ENCODE measurements around the gene DPEP3.
"Not testable (repeated sequence)": the region's sequence is repeated elsewhere in the genome, so short reads cannot be mapped to it uniquely, and the experiment has no call there.

Gene DPEP3

DNA sequence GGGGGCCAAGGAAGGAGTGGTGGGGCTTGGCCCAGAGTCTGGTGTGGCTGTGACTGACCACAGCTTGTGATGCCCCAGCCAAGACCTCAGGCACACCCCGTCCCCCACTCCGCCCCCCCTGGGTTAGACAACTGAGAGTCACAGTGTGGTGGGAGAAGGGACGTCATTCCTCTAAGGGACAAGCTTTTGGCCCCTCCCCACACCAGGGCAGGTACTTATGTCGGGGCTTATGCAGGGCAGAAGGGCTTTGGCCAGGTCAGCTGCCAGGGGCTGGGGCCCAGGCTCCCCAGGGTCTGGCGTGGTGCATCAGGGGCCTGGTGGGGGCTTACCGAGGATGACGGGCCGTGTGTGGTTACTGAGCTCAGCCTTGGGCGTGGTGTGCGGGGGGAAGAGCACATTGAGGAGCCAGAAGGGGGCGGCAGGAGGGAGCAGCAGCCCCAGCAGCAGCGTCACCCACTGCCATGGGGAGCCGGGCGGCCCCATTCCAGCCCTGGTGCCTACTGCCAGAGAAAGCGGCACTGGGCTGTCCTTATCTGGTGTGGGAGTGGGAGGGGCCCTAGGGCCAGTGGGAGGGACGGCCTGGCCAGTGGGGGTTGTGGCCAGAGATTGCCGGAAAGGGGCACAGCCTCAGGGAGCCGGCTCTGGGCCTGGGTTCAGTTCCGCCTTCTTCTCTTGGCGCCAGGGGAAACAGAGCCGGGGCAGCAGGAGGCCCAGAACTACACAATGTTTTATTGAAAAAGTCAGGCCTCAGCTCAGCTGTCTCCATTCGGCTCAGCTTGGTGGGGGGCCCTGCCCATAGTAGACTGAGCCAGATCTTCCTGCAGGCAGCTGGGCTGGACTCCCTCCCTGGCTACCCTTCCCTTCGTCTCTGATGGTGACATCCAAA is 36.4 kb downstream of the DPEP3 start, which contains the start of gene LCAT:
Gene LCAT, minus strand, starts transcription at position 502 of the 886 bp plus-strand sequence. Its CDS starts 19 bp downstream, at position 483.
- no peak for DNase-seq

- DNase-seq = no peak
These were observed 37.1 kb downstream of the DPEP3 start for GRCh38 chr16:67943256-67943618.

DNA sequence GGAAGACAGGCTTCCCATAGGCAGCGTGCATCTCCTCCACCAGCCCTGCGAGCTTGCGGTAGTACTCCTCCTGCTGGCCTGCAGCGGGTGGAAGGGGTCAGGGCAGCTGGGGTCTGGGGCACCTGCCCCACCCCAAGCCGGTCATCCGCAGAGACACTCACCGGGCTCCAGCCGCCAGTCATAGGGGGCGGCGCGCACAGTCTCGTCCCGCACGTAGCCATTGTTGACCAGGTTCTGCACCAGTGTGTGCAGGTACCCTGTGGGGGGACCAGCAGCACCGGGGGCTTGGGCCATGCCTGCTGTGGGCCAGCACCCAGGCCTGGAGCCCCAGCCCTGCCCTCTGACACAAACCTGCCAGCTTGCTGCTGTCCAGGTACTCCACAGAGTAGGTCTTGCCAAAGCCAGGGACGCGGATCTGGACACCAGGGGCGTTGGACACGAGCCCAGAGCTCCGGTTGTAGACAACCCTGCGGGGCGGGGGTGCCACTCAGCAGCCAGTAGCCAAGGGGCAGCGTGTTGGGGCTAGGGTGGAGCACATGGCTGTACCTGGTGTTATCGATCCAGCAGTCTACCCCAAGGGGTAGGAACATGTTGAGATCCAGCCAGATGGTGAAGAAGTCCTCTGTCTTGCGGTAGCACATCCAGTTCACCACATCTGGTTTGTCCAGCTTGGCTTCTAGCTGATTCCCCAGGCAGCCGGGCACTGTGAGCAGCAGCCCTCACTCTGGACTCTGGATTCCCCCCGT is 37.6 kb downstream of the DPEP3 start:
- DNase-seq = no peak

DNA sequence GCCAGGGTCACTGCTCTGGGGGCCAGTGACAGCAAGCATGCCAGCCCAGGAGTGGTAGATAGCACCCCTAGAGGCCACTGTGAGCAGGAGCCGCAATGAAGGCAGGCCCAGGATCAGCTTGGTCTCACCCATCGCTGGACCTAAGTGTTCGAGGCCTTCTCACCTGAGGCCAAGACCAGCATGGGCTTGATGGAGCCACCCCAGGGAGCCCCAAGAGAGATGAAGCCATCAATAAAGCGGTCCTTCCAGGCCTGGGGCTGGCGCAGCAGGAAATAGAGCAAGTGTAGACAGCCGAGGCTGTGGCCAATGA is 38.1 kb downstream of the DPEP3 start:
- peak; percentile 83 for DNase-seq

DNA sequence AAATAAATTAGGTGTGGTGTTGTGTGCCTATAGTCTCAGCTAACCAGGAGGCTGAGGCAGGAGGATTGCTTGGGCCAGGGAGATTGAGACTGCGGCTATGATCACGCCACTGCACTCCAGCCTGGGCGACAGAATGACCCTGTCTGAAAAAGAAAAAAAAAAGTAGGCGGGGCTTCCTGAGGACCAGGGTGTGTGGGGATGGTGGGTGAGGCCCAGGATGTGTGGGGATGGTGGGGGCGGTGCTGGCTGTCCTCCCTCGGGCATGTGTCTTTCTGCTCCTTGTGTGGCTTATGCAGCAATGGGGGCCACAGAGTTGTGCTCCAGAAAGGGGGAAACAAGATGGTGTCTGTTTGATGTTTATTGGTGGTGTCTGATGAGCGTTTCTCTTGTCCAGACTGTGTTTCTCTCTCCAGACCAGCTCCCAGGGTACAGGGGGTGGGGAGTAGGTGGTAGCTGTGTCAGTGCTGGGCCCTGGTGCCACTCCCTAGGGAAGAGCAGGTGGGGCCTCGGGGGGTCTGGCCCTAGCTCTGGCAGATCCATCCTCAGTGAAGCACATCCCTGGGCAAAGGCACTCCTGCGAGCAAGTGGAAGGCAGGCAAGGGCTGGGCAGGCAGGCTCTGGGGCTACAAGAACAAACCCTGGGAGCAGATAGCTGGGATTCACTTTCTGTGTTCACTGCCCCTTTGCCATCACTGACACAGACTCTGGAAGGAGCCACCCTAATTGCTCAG is 38.7 kb downstream of the DPEP3 start:
- no peak for DNase-seq

DNA sequence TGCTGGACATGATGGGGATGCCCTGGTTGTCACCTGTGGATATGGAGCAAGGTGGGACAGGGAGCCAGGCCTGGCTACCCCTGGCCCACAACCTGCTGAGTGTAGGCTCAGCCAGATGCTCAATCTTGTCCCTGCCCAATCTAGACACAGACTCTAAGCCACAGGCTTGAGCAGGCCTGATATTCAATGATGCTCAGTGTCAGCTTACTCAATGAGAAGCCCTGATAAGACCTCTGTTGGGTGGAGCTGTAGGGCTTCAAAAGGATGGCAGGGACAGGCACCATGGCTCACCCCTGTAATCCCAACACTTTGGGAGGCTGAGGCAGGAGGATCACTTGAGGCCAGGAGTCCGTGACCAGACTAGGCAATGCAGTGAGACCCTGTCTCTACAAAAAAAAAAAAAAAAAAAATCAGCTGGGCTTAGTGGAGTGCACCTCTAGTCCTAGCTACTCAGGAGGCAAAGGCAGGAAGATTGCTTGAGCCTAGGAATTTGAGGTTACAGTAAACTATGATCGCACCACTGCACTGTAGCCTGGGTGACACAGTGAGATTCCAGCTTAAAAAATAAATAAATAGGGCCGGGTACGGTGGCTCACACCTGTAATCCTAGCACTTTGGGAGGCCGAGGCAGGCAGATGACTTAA is 39.7 kb downstream of the DPEP3 start:
- DNase-seq = no peak

DNA sequence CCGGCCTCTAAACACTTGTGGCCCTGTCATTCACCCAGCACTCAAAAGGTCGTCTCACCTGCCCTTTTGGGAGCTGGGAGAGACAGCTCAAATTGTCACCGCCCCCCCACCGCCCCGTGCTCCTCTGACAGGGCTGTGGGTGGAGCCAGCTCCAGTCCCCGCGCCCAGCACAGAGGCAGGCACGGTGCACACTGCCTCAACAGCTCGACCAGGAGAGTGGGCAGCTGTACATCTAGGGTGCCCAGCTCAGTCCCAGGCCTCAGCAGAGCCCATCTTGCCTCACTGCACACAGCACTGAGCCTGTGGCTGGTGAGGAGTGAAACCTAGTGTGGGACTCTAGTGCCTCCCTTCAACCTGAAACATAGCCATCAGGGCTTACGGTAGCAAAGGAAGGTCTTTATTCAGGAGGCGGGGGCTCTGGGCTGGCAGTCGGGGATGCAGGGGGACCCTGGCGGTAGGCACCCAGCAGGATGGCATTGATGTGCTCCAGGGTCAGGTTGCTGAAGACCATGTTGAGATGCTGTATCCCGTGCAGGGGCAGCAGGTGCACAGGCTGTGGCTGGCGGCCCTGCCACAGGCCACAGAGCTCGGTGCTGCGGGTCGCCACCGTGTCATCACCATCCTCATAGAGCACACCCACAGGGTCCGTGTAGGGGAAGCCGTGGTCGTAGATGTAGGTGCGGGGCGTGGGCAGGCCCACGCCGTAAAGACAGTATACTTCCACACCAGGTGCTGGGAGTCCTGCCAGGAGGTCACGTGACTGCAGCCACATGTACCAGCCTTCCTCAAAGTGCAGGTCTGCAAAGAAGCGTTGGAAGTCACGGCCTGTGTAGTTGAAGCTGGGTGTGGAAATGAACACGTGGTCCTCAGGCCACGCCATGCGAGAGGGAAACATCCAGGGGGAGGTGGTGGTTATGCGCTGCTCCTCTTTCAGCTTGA is 40.5 kb downstream of the DPEP3 start:
- no peak for DNase-seq

DNA sequence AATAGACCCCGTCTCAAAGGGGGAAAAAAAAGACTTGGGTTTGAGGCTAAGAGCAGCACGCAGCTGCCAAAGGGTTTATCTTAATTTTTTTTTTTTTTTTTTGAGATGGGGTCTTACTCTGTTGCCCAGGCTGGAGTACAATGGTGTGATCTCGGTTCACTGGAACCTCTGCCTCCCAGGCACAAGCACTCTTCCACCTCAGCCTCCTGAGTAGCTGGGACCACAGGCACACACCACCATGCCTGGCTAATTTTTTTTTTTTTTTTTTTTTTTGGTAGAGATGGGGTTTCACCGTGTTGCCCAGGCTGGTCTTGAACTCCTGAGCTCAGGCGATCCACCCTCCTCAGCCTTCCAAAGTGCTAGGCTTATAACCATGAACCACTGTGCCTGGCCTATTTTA is 42.6 kb downstream of the DPEP3 start:
- not testable (repeated sequence) for DNase-seq

DNA sequence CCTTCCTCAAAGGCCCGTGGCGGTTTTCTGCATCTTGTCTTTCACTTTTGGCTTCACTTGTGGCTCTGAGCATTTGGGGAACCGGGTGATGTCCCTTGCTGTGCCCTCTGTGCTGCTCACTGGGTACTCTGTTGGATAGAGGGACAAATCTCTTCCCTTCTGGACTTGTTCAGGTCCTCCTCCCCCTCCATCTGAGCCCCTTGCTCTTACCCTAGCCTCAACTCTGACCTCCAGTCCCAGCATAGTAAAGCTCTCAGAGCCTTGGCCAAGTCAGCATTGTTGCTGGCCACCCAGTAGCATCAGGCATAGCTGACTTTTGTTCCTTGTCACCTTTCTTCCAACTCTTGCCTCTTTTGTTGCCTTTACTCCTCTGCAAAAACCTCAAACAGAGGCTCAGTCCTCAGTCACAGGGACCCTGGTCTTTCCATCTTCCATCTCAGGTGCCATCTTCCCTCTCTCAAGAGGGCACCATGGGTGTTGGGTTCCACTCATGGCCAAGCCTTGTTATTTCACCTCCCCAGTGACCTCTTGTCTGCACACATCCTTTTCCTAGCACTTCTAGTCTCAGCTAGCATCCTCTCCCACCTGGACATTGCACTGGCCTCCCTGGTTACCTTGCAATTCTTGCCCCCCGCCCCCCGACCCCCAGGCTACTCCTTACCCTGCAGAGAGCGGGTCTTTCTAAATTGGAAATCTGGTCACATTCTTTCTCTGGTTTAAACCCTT is 43.3 kb downstream of the DPEP3 start:
- DNase-seq = no peak

GRCh38 chr16:67936124-67936879 is 44.0 kb downstream of the DPEP3 start, which contains the start of gene PSMB10:
Gene PSMB10, minus strand, starts transcription at chr16:67936850. Its CDS starts 101 bp downstream, at chr16:67936749.
- DNase-seq = peak; percentile 74

GRCh38 chr16:67935402-67936123 is 44.7 kb downstream of the DPEP3 start:
- peak; percentile 99 for DNase-seq

GRCh38 chr16:67935101-67935401 is 45.2 kb downstream of the DPEP3 start:
- no peak for DNase-seq

- no peak for DNase-seq
These were observed 45.8 kb downstream of the DPEP3 start for GRCh38 chr16:67934306-67935100.

DNA sequence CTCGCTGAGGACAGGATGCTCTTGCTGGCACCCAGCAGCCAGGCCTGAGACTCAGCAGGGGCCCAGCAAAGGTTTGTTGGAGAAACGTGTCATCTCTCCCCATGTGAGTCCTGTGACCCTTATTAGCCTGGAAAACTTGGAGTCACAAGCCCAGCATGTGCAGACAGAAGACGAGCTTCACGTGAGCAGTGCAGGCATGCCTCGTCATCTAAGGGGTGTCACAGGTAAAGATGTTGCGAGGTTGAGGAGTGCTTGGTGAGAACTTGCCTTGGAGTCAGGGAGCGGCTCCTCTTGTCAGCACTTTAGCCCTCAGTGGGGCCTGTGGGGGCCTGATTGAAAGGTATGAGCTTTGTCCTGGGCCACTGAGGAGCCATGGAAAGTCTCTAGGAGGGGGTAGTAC is 46.5 kb downstream of the DPEP3 start:
- DNase-seq = no peak

DNA sequence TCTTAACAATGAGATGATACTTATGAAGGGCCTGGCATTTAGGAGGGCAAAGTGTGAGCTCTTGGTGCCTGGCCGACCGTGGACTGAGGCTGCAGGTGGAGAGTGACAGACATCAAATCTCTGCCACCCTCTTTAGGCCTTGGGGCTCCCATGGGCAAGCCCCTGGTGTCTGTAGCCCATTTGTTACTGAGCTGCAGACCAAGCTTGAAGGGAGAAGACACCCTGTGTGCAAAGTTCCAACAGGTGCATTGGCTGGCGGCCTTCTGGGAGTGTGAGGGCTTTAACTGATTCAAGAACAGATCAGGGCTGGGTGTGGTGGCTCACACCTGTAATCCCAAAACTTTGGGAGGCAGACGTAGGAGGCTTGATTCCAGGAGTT is 47.8 kb downstream of the DPEP3 start:
- DNase-seq = no peak

- peak; percentile 71 for DNase-seq
These were observed 48.4 kb downstream of the DPEP3 start, which contains the start of gene CTRL for GRCh38 chr16:67931712-67932461. Gene CTRL, minus strand, starts transcription at chr16:67931862. Its CDS starts 10 bp downstream, at chr16:67931852.

GRCh38 chr16:67930678-67931211 is 49.6 kb downstream of the DPEP3 start:
- no peak for DNase-seq

GRCh38 chr16:67930191-67930590 is 50.1 kb downstream of the DPEP3 start:
- DNase-seq = no peak

Measured in islet precursor cell (in vitro differentiated cells).